Measurements from ENCODE around the gene FITM1. TPM values are rescaled to one million over a fixed set of nuclear protein-coding genes. Genes with fewer than 3 reads are reported as not detected.

FITM1 gene
- total RNA-seq, 4 donors from 2014 or later: 0.68 TPM; not detected in 3

GRCh38 chr14:24117179-24117578 lies 13.3 kb upstream of the FITM1 start:
- TF ChIP-seq CTCF (IDR thresholded peaks at IDR 0.05; ENCODE audit: low read depth): no peak

GRCh38 chr14:24119691-24120090 lies 10.8 kb upstream of the FITM1 start:
- TF ChIP-seq CTCF (IDR thresholded peaks at IDR 0.05; ENCODE audit: low read depth): no peak

GRCh38 chr14:24121210-24121609 lies 9.2 kb upstream of the FITM1 start:
- no peak for TF ChIP-seq CTCF (IDR thresholded peaks at IDR 0.05; ENCODE audit: low read depth)

- no peak for TF ChIP-seq CTCF (IDR thresholded peaks at IDR 0.05; ENCODE audit: low read depth)
These were observed 8.0 kb upstream of the FITM1 start for GRCh38 chr14:24122416-24122815.

DNA sequence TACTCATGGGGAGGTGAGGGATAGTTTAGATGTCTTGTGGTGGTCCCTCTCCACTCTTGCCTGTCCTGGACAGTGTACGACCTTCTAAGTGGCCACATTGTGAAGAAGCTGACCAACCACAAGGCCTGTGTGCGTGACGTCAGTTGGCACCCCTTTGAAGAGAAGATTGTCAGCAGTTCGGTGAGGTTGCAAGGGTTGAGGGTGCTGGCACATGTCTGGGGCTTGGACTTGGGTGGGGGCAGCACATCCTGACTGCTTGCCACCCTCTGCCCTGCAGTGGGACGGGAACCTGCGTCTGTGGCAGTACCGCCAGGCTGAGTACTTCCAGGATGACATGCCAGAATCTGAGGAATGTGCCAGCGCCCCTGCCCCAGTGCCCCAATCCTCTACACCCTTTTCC lies 7.6 kb upstream of the FITM1 start:
- TF ChIP-seq CTCF (IDR thresholded peaks at IDR 0.05; ENCODE audit: low read depth): no peak

DNA sequence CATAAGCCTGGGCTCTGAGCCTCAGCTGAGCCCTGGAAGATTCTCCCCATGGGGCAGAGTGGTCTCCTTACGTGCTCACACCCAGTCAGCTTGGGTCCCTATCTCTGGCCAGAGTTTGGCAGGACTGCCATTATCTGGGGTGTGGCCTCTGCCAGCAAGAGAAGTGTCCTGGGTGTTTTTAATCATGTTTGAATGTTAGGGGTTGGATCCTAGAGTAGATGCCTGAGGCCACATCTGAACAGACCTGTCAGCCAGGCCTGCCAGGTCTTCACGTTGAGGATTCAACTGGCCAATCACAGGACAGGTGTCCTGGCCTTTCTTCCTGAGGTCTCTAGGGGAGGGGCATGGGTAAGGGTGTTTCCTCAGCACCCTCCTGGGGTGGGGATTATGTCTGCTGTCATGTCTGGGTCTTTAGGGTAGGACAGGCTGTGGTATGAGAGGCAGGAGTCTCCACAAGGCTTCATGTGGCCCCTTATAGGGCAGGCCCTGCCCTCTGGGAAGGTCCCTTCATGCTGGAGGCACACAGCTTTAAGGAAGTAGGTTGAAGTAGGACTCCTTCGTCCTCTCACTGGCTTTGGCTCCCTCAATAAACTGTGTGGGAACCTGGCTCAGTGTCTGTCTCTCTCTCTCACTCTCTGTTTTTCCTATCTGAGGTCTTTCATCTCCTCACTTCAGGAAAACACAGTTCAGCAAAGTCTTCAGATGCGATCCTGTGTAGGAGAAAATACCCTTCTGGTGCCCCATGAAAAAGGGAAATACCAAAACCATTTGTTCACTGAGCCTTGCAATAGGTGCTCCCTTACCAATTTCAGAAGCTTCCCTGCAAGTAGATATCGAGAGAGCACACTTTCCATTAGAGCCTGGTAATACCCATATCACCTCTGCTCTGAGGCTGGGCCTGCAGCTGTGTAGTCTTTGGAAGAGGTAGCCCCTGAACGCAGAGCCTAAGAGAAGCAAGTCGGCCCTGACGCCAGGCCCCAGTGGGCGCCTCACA lies 6.7 kb upstream of the FITM1 start:
- no peak for TF ChIP-seq CTCF (IDR thresholded peaks at IDR 0.05; ENCODE audit: low read depth)

DNA sequence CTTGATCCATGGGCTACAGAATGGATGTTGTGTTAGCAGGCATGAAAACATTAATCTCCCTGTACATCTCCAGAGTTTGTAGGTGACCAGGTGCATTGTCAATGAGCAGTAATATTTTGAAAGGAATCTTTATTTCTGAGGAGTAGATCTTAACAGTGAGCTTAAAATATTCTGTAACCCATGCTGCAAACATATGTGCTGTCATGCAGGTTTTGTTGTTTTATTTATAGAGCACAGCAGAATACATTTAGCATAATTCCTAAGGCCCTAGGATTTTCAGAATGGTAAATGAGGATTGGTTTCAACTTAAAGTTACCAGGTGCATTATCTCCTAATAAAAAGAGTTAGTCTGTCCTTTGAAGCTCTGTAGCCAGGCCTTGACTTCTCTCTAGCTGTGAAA lies 3.5 kb upstream of the FITM1 start:
- no peak for TF ChIP-seq CTCF (IDR thresholded peaks at IDR 0.05; ENCODE audit: low read depth)

Measured in subcutaneous adipose tissue (tissue), 4 donors.